HepG2 (cell line): Measurements from ENCODE around the gene NECTIN2. TPM values are rescaled to one million over a fixed set of nuclear protein-coding genes. Genes with fewer than 3 reads are reported as not detected.

ENCODE experiments used
- FOXA3 ChIP-seq: IDR thresholded peaks from 2 replicates; pipeline ENCODE4 v1.6.1; 2016; ENCODE audit warnings: missing genetic modification reagents, missing compliant biosample characterization
- FOXM1 ChIP-seq: sonication (generic); formaldehyde crosslinking; IDR thresholded peaks from 2 replicates; pipeline ENCODE4 v1.5.0; 2020; ENCODE audit warnings: missing genetic modification reagents
- KDM5B ChIP-seq: sonication (generic); formaldehyde crosslinking; IDR thresholded peaks from 2 replicates; pipeline ENCODE4 v1.4.0; 2020; ENCODE audit warnings: missing genetic modification reagents, mild to moderate bottlenecking, borderline replicate concordance
- NONO ChIP-seq, 2 experiments: fragments of 450-650 bp in 1 of 2; sonication (generic) in 1 of 2; formaldehyde crosslinking in 1 of 2; IDR thresholded peaks in 1 of 2; conservative IDR thresholded peaks in 1 of 2; 2 replicates each; pipeline versions ENCODE4 v1.6.1 to v1.8.0; 2017 to 2022; ENCODE audit warnings: mild to moderate bottlenecking in 1 of 2, missing genetic modification reagents in 1 of 2, moderate library complexity in 1 of 2
- PHF8 ChIP-seq: sonication (generic); formaldehyde crosslinking; IDR thresholded peaks from 2 replicates; pipeline ENCODE4 v1.5.0; 2020; ENCODE audit warnings: missing genetic modification reagents
- SP1 ChIP-seq, 2 experiments: fragments of 450-650 bp in 1 of 2; sonication (generic) in 1 of 2; formaldehyde crosslinking in 1 of 2; IDR thresholded peaks; 2 replicates each; pipeline versions ENCODE4 v1.4.0 to v1.6.1; 2016 to 2020; ENCODE audit warnings: missing genetic modification reagents in 1 of 2
- ZNF225 ChIP-seq: sonication (generic); formaldehyde crosslinking; IDR thresholded peaks from 2 replicates; pipeline ENCODE4 v1.4.0; 2020; ENCODE audit warnings: mild to moderate bottlenecking, missing genetic modification reagents
- ZNF253 ChIP-seq: sonication (generic); formaldehyde crosslinking; IDR thresholded peaks from 2 replicates; pipeline ENCODE4 v1.8.0; 2022; ENCODE audit warnings: mild to moderate bottlenecking, missing genetic modification reagents, borderline replicate concordance
- ZNF441 ChIP-seq: sonication (generic); formaldehyde crosslinking; IDR thresholded peaks from 2 replicates; pipeline ENCODE4 v1.7.0; 2021; ENCODE audit warnings: missing genetic modification reagents, borderline replicate concordance
- ZNF609 ChIP-seq: sonication (generic); formaldehyde crosslinking; IDR thresholded peaks from 2 replicates; pipeline ENCODE4 v1.4.0; 2020; ENCODE audit warnings: mild to moderate bottlenecking, missing genetic modification reagents, borderline replicate concordance
- ZNF614 ChIP-seq: IDR thresholded peaks from 2 replicates; pipeline ENCODE4 v1.6.1; 2018; ENCODE audit warnings: missing biosample characterization, missing genetic modification reagents, inconsistent platforms, borderline replicate concordance
- ZNF761 ChIP-seq: sonication (generic); formaldehyde crosslinking; conservative IDR thresholded peaks from 2 replicates; pipeline ENCODE4 v1.4.0; 2020; ENCODE audit warnings: mild to moderate bottlenecking, missing genetic modification reagents
- polyA plus RNA-seq, 8 experiments: library from polyadenylated mRNA; depleted of rRNA in 3 of 8; stranded (reverse) in 7 of 8; unstranded in 1 of 8; fragments of >200 nt; fragmentation: Illumina TruSeq in 4 of 8; extraction: Trizol in 4 of 8; gene quantifications; 2 replicates each; pipeline versions ENCODE4 v1.2.1 to v1.2.3, GENCODE V29; 2011 to 2016; ENCODE audit warnings: low read depth in 4 of 8, missing spikeins in 1 of 8, mixed read lengths in 1 of 8; ENCODE audit not compliant: insufficient read depth in 1 of 8
- total RNA-seq, 5 experiments: library from RNA; depleted of rRNA; stranded (reverse); fragments of >200 nt; fragmentation: Illumina TruSeq; extraction: Trizol; gene quantifications; 2 replicates each; pipeline ENCODE4 v1.2.3, GENCODE V29; 2016; ENCODE audit warnings: low read depth in 1 of 5
- TF ChIP-seq, protein P1 (sequence below): sonication (generic); formaldehyde crosslinking; IDR thresholded peaks from 2 replicates; pipeline ENCODE4 v1.5.0; 2020; ENCODE audit warnings: missing genetic modification reagents
- TF ChIP-seq, protein P2 (sequence below): sonication (generic); formaldehyde crosslinking; IDR thresholded peaks from 2 replicates; pipeline ENCODE4 v1.4.0; 2020; ENCODE audit warnings: mild to moderate bottlenecking, missing genetic modification reagents
- TF ChIP-seq, protein P3 (sequence below): IDR thresholded peaks from 2 replicates; pipeline ENCODE4 v1.6.1; 2016; ENCODE audit warnings: low read depth, borderline replicate concordance

Gene NECTIN2
- total and polyA plus RNA-seq, 2 of the 13 experiments (the other 11 are each of a cell fraction or from before 2014, with no cell fraction given): 75.4 to 114 TPM

GRCh38 chr19:44912854-44913253, 66.8 kb downstream of the NECTIN2 start (continued):
- TF ChIP-seq ZNF614 (CRISPR knock-in tag) (0 out of 2 replicates have a peak, but pooled peaks have one; percentile 22), PHF8 (0 out of 2 replicates have a peak, but pooled peaks have one; percentile 21), KDM5B (CRISPR knock-in tag) (peak; percentile 21; the same call in 1 of the 2 replicates), FOXA3 (CRISPR knock-in tag) (peak; percentile 81), SP1 (IDR thresholded peaks at IDR 0.05) (no peak), SP1 (CRISPR knock-in tag; IDR thresholded peaks at IDR 0.05) (0 out of 2 replicates have a peak, but pooled peaks have one; percentile 15), FOXM1 (CRISPR knock-in tag) (no peak), NONO (IDR thresholded peaks at IDR 0.05) (no peak), NONO (CRISPR knock-in tag; conservative IDR thresholded peaks at IDR 0.05) (peak; percentile 74), ZNF225 (CRISPR knock-in tag) (0 out of 2 replicates have a peak, but pooled peaks have one; percentile 25), ZNF441 (CRISPR knock-in tag) (no peak), ZNF609 (CRISPR knock-in tag) (peak; percentile 71; the same call in 1 of the 2 replicates), ZNF761 (0 out of 2 replicates have a peak, but pooled peaks have one; percentile 21), ZNF253 (CRISPR knock-in tag) (no peak)
- TF ChIP-seq, protein P1, sequence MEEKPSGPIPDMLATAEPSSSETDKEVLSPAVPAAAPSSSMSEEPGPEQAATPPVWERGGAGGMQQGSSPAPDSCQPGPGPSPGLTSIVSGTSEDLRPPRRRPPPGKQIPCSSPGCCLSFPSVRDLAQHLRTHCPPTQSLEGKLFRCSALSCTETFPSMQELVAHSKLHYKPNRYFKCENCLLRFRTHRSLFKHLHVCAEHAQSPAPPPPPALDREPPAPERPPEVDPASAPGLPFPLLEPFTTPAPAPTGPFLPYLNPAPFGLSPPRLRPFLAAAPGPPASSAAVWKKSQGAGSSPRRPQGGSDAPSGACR (CRISPR knock-in tag): 0 out of 2 replicates have a peak, but pooled peaks have one; percentile 60
- TF ChIP-seq, protein P2, sequence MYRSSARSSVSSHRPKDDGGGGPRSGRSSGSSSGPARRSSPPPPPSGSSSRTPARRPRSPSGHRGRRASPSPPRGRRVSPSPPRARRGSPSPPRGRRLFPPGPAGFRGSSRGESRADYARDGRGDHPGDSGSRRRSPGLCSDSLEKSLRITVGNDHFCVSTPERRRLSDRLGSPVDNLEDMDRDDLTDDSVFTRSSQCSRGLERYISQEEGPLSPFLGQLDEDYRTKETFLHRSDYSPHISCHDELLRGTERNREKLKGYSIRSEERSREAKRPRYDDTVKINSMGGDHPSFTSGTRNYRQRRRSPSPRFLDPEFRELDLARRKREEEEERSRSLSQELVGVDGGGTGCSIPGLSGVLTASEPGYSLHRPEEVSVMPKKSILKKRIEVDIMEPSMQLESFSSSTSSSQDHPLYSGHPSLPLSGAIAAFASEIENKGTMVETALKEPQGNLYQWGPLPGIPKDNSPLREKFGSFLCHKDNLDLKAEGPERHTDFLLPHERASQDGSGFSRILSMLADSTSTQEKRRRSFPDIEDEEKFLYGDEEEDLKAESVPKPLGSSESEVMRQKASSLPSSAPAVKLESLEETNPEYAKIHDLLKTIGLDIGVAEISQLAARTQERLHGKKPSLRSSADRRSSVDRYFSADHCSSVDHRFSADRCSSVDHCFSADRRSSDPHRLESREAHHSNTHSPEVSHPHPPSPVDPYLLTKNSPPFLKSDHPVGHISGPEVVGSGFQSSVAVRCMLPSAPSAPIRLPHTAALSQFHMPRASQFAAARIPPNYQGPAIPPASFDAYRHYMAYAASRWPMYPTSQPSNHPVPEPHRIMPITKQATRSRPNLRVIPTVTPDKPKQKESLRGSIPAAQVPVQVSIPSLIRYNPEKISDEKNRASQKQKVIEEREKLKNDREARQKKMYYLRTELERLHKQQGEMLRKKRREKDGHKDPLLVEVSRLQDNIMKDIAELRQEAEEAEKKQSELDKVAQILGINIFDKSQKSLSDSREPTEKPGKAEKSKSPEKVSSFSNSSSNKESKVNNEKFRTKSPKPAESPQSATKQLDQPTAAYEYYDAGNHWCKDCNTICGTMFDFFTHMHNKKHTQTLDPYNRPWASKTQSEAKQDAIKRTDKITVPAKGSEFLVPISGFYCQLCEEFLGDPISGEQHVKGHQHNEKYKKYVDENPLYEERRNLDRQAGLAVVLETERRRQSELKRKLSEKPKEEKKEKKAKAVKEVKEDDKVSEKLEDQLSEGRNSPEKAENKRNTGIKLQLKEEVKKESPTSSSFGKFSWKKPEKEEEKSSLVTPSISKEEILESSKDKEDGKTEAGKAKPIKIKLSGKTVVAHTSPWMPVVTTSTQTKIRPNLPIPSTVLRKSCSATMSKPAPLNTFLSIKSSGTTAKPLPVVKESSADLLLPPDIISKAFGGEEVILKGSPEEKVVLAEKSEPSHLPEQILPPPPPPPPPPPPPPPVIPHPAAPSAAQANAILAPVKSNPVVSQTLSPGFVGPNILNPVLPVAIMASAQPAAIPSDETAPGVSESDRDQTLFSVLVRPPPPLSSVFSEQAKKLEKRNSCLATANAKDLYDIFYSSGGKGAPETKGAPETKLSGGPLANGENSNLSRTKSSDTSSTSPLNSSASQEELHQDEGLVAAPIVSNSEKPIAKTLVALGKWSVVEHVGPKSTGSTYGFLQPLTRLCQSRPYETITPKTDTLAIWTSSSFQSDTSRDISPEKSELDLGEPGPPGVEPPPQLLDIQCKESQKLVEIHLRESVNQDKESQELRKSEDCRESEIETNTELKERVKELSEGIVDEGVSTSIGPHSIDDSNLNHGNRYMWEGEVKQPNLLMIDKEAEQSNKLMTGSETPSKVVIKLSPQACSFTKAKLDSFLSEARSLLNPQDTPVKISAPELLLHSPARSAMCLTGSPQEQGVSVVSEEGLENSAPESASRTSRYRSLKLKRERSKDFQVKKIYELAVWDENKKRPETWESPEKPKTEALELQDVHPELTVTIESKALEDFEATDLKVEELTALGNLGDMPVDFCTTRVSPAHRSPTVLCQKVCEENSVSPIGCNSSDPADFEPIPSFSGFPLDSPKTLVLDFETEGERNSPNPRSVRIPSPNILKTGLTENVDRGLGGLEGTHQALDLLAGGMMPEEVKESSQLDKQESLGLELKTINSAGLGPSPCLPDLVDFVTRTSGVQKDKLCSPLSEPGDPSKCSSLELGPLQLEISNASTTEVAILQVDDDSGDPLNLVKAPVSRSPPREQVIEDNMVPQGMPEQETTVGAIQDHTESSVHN: no peak
- TF ChIP-seq, protein P3, sequence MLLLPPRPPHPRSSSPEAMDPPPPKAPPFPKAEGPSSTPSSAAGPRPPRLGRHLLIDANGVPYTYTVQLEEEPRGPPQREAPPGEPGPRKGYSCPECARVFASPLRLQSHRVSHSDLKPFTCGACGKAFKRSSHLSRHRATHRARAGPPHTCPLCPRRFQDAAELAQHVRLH (CRISPR knock-in tag): peak; percentile 57; the same call in 1 of the 2 replicates
